CD4-positive, alpha-beta T cell treated with Interleukin-17A for 4 hours (primary cell): ENCODE results near the gene PDZRN3.

Source experiments
- DNase-seq: peaks from one replicate; pipeline ENCODE4 v3.0.0-alpha.2; 2020; ENCODE audit warnings: mixed read lengths

The PDZRN3 gene

GRCh38 chr3:73409138-73409763 lies 215.5 kb downstream of the PDZRN3 start:
- no peak for DNase-seq

- DNase-seq = no peak
Observed at GRCh38 chr3:73408634-73409033, 216.1 kb downstream of the PDZRN3 start.

DNA sequence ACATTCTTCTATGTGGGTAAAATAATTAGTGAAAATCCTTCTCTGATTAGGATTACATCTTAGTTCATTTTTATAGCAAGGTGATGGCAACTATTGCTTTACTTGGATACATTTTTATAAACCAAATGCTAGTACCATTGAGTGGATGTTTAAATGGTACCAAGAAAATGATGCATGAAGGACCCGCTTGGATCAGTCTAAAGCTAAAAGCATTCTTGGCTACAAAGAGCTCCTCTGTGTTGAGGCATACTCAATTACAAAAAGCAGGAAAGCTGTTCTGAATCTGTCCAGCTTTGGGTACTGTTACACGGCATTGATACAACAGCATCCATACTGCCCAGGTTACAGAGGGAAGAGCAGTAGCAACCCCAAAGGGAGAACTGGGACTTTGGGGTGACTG lies 217.2 kb downstream of the PDZRN3 start:
- no peak for DNase-seq

GRCh38 chr3:73405853-73406252 lies 218.9 kb downstream of the PDZRN3 start:
- DNase-seq = no peak

GRCh38 chr3:73405000-73405399 lies 219.7 kb downstream of the PDZRN3 start:
- DNase-seq = no peak

- DNase-seq = no peak
Observed at GRCh38 chr3:73404435-73404834, 220.3 kb downstream of the PDZRN3 start.

- DNase-seq = no peak
Observed at GRCh38 chr3:73403444-73403843, 221.3 kb downstream of the PDZRN3 start.

GRCh38 chr3:73401616-73402279 lies 223.0 kb downstream of the PDZRN3 start:
- no peak for DNase-seq

DNA sequence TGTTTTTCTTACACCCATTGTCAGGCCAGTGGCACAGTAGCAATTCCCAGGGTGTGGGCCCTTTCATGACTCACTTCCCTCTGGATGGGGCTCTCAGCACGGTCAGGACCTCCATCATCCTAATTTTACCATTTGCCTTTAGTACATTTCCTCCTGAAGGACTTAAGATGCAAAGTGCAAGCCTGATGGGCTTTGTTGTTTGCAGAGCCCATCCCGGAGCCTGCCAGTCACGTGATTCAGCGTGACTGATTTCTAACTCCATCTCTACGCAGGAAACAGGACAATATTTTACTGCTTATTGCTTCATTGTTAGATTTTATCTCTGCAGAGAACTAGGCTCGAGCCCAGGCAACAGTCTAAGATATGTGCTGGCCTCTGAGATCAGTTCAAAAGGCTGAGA lies 223.7 kb downstream of the PDZRN3 start:
- DNase-seq = no peak

DNA sequence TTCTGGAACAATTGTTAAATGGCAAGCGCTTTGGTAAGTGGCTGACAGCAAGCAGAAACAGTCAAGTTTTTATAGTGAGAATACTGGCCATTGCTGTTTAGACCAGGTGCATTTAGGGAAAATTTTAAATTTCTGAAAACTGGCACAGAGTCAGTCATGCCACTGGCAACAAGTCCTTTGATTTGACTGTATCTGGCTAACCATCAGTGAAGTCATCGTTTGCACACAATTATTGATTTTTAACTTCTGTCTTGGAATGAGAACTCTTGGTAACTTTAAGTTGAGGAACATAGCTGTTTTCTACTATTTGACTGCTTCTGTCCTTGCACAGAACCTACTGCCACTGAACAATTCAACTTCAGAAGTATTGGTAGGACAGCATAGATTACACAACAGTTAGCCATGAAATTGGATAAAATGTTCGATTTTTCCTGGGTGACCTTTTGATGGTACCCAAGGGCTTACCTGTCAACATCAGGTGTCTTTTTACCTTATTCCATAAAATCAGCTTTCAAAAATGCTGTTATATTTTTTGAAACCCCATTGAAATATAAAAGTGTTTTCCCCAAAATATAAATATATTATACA lies 225.0 kb downstream of the PDZRN3 start:
- no peak for DNase-seq

- no peak for DNase-seq
Observed at GRCh38 chr3:73399106-73399505, 225.6 kb downstream of the PDZRN3 start.

GRCh38 chr3:73398084-73398483 lies 226.7 kb downstream of the PDZRN3 start:
- DNase-seq = no peak

GRCh38 chr3:73394240-73394639 lies 230.5 kb downstream of the PDZRN3 start:
- DNase-seq = no peak

DNA sequence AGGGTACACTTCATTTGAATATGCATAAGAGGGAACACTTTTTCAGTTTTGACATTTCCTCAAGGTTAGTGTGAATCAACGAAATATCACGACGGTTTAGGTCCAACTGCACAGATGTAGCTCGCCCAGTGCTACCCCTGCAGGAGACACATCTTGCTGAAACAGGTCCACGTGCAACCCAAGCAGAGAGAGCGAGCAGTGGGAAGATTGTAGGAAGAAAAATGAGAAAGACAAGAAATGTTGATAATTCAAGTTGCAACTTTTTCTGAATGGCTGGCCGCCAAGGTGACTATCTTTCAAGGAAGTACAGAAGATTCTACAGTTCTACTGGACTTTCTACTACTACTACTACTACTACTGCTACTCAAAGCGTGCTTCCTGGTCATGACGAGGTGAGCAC lies 231.7 kb downstream of the PDZRN3 start:
- no peak for DNase-seq

- DNase-seq = no peak
Observed at GRCh38 chr3:73391984-73392383, 232.8 kb downstream of the PDZRN3 start.

DNA sequence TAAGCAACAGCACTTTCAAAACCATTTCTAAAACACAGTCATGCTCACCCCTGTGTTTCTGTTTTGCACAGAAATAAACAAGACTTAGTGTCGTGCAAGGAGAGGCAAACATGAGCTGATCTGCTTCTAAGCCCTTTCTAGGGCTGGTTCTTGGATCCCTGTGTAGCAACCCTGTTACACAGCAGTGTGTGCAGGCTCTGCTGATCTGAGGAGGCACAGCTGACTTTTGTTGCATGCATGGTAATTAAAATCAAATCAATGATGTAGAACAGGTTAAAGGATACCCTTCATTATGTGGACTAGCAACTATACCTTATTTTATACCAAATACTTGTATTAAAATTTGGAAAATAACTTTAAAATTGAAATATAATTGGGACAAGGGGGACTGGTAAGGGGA lies 234.8 kb downstream of the PDZRN3 start:
- DNase-seq = no peak

DNA sequence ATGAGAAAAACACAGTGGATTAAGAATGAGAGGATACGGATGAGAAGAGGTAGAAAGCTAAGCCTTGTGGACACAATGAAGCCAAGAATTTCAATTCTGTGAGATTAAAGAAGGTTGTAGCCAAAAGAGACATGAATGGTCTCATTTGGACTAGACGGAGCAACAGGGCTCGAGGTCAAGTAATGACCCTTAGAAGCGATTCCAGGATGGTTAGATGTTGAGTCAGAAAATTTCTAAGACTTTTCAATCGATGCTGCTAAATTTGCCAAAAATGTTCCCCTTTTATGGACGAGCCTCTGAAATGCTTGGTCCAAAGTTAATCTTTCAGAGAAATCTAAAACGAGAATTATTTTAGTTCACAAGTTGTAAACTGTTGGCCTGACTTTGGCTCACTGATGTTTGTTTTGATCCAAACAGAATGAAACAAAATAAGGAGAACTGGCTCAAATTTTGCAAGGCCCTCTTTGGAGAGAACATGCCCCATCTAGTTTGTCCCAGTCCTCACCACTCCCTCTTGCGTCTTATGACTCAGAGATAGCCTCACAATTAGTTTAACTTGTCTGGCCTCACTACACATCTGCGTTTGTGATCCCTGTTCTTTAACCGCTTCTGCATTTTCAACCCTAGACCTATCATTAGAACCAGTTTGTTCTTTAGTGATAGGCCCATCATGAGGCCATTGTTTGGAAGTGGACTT lies 235.5 kb downstream of the PDZRN3 start:
- DNase-seq = no peak

GRCh38 chr3:73385568-73385967 lies 239.2 kb downstream of the PDZRN3 start:
- no peak for DNase-seq

DNA sequence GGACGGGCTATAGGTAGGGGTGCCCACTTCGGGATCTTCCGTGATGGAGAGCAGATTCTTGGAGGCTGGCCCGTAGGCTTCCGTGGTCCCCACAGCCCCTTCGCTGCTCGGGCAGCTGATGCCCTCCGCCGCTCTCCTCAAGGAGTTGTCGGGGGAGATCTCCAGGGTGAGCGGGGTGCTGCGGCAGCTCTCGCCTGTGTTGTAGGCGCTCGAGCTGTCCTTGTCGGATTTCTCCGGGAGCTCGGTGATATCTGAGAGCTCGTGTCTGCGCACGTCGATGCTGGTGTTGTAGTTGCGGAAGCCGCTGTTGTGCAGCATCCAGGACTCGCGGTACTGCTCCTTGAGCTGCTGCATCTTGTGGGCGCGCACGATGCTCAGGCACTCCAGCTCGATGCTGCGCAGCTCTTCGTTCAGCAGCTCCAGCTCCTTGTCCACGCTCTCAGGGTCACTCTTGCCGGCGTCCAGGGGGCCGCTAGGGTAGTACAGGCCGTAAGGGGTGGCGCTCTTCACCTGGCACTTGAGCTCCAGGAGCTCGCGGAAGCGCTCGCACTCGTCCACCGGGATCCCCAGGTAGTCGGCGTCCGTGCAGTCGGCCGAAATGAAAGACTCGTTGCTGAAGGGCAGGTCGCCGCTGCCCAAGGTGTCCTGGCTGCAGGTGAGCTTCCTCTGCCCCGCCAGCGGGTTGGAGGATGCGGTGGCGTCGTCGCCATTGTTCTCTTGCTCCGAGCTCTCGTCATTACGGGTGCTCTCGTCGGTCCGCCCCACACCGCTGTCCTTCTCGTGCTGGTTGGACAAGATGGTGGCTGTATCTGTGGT lies 240.4 kb downstream of the PDZRN3 start:
- no peak for DNase-seq

- no peak for DNase-seq
Observed at GRCh38 chr3:73383470-73384049, 241.2 kb downstream of the PDZRN3 start.

DNA sequence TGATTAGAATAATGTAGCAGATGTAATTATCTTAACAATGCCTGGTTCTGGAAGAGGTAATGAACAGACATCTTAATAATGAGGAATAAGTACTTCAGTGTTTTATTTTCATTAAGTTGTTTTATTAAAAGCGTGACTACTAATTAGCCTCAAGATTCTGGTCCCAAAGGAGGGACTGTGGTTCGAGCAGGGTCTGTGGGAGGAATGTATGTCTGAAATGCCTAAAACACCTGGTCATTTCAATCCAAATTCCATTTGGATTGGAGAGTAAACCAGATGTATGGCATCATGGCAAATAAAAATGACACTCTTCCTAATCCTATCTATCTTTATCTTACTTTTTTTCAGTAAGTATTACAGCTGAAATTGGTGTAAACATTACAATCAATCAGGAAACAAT lies 243.2 kb downstream of the PDZRN3 start:
- DNase-seq = no peak

DNA sequence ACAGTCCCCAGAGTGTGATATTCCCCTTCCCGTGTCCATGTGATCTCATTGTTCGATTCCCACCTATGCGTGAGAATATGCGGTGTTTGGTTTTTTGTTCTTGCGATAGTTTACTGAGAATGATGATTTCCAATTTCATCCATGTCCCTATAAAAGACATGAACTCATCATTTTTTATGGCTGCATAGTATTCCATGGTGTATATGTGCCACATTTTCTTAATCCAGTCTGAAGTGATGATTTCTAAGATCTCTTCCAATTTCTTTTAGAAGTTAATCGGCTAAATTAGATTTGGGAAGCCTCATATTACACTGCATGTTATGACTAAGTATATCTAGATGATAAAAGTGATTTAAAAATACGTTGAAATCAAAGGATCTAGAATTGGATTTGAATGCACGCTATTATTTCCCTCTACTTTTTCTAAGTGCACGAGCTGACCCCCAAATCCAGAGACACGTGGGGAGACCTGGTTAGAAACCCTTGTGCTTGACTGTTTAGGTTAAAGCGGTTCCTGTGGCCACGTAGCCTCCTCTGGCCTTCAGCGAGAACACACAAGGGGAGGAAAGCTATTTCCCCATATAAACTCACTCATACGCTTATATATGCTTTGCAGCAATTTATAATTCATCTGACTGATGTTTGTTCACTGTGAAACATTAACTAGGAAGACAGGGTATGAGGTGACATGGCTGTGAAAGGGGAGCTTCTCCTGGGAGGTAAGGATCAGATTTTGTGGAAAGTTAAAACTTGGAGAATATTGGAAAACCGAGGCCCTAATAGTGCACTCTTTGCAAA lies 243.8 kb downstream of the PDZRN3 start:
- DNase-seq = no peak
